ENCODE data around the gene RIT1.

The RIT1 gene

DNA sequence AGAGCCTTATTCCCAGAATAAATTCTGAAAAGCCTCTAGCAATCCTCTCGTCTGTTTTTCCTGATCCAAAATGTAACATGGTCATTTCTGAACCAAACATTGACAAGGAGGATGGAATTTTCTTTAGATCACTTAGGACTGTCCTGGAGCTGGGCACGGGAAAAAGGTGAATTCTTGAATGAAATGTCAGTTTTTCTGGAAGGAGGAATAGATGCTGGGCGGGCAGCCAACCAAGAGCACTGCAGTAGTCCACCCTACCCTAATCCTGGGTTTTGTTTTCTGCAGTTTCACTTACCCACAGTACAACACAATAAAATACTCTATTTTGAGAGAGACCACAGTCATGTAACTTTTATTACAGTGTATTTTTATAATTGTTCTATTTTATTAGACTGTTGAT is 20.9 kb downstream of the RIT1 start:
- no peak for DNase-seq (ENCODE audit: low read depth)

GRCh38 chr1:155889566-155889965 is 21.6 kb downstream of the RIT1 start:
- DNase-seq (ENCODE audit: low read depth), result no peak

- no peak for DNase-seq (ENCODE audit: low read depth)
Observed at GRCh38 chr1:155888481-155888880, 22.7 kb downstream of the RIT1 start.

- no peak for DNase-seq (ENCODE audit: low read depth)
Observed at GRCh38 chr1:155884982-155885381, 26.2 kb downstream of the RIT1 start.

- no peak for DNase-seq (ENCODE audit: low read depth)
Observed at GRCh38 chr1:155884031-155884960, 26.9 kb downstream of the RIT1 start.

GRCh38 chr1:155882766-155883165 is 28.4 kb downstream of the RIT1 start:
- DNase-seq (ENCODE audit: low read depth), result no peak

DNA sequence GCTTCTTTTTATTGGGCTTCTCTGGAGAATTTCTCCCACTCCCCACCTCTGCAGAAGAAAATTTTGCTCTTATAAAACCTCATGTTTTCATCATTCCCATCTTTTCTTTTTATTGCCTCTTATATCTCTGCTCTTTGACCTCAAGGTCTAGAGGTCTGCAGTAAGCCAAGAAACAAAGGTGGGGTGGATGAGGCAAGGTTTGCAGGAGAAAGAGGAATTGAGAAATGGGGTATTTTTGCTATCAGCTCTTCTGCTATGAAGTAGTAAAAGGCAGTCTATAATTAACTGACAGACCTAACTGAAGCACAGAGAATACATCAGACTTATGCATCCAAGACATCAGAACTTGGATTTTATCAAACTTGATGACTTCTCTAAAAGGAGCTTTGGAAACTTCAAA is 28.9 kb downstream of the RIT1 start:
- no peak for DNase-seq (ENCODE audit: low read depth)

GRCh38 chr1:155880950-155881349 is 30.2 kb downstream of the RIT1 start:
- no peak for DNase-seq (ENCODE audit: low read depth)

DNA sequence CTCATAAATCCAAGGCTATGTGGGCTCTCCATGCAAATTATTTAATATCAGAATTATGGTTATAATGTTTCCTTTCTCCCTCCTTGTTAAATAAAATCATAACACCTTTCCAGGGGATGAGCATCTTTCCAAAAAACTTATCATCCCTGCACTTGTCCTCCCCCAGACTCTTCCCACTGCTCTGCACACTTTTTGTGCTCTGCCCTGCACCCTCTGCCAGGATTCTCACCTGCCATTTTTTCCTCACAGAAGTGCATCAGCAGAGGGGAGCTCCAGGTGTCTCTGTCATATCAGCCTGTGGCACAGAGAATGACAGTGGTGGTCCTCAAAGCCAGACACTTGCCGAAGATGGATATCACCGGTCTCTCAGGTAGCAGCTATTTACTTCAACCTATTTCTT is 30.9 kb downstream of the RIT1 start:
- DNase-seq (ENCODE audit: low read depth), result no peak

DNA sequence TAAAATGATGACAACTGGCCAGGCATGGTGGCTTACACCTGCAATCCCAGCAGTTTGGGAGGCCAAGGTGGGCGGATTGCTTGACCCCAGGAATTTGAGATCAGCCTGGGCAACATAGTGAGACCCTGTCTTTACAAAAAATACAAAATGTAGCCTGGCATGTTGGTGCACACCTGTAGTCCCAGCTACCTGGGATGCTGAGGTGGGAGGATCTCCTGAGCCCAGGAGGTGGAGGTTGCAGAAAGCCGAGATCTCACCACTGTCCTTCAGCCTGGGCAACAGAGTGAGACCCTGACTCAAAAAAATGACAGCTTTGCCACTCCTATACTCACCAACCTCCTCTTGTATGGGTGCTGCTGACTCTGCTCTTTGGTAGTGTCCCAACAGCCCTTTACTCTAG is 33.2 kb downstream of the RIT1 start:
- no peak for DNase-seq (ENCODE audit: low read depth)

- DNase-seq (ENCODE audit: low read depth), result no peak
Observed at GRCh38 chr1:155873860-155874259, 37.3 kb downstream of the RIT1 start.

- no peak for DNase-seq (ENCODE audit: low read depth)
Observed at GRCh38 chr1:155872527-155872926, 38.6 kb downstream of the RIT1 start.

- no peak for DNase-seq (ENCODE audit: low read depth)
Observed at GRCh38 chr1:155871390-155871789, 39.8 kb downstream of the RIT1 start.

- no peak for DNase-seq (ENCODE audit: low read depth)
Observed at GRCh38 chr1:155867766-155868165, 43.4 kb downstream of the RIT1 start.

DNA sequence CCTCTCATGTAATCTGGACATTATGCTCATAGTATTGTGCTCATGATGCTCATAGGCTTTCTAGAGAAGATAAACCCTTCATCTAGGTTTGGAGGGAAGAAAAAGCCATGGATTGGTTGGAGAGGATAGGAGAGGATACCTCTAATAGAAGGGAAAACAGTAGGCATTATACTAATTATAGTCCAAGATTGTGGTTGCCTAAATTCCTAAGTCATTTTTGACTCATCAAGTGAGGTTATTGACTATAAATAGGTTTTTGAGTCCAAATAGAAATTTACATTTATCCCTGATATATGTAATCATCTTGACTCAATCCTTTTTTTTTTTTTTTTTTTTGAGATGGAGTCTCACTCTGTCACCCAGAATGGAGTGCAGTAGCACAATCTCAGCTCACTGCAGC is 46.8 kb downstream of the RIT1 start:
- no peak for DNase-seq (ENCODE audit: low read depth)

DNA sequence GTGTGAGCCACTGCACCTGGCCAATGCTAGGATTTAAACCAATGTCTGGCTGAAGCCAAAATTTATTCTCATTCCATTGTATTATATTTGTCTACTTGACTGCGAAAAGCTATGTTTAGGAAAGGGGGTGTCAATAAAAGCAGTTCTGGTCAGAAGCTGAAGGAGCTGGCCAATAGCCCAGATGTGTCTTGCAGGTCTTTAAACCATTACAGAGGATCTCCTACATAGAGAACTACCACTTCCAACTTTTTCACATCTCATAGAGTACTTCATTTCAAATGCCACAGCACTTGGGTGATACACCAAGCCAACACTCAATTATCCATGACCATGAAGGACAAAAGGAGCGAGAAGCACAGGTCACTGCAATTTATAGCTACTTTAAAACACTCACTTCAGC is 49.3 kb downstream of the RIT1 start:
- no peak for DNase-seq (ENCODE audit: low read depth)

DNA sequence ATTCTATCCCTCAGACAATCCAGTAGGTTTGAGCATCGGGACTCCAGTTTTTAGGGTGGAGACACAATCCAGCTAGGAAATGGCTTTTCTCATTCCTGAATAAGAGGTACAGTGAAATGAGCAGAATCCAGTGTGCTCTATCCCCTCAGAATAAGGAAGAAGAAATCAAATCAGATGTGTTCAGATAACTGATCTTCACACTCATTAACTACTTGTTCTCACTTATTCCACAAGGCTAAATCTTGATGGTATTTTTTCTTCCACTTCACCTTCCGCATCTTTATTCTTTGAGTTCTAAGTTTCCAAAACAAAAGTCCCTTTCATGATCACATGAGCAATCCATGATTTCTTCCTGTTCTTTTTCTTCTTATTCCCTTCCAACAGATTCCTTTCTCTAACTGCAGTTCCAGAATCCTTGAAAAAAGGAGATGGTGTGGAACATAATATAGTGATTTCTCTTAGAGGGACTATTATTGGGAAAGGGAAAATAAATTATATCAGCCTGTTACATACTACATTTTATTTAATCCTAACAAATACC is 50.1 kb downstream of the RIT1 start:
- DNase-seq (ENCODE audit: low read depth), result no peak

DNA sequence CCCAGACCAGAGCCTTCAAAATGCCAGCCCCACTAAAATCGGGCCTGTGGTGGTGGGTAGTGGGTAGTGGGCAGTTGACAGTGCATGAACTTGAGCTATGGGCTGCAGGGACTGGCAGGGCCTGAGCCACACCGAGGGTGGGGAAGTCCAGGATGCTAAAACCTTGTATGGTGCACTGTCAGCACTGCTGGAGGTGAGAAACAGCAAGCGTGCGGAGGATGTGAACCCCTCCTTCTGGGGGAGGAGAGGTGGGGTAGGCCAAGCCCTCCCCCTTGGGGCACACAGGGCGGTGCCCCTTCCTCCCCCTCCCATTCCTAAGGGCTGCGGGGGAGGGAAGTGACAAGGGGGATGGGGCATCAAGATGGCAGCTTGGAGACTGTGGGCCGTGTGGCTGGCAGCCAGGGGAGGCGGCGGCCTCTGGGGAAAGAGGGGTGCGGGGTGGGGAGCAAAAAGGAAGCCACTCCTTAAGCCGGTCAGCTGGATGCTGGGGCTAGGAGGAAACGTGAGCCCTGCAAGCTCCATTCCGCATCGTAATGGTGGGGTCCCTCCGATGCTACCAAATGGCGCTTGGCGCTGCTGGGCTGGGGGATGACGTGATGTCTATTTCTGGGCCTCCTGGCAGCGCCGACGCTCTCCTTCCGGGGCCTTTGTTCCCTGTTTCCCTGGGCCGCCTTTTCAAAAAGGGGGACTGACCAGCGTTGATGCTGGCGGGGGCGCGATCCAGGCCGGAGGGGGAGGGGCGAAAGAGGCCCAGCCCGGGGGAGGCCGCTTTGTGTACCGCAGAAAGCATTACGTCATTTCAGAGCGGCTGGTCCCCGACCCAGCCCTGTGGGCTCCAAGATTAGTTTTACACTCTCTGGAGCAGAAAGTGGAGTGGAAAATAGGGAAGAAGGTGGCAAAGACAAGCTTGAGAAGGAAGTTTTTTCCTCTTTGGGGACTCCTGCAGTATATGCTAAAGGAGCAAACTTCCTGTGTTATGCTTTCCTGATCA is 51.0 kb downstream of the RIT1 start:
- peak; percentile 13 for DNase-seq (ENCODE audit: low read depth)

DNA sequence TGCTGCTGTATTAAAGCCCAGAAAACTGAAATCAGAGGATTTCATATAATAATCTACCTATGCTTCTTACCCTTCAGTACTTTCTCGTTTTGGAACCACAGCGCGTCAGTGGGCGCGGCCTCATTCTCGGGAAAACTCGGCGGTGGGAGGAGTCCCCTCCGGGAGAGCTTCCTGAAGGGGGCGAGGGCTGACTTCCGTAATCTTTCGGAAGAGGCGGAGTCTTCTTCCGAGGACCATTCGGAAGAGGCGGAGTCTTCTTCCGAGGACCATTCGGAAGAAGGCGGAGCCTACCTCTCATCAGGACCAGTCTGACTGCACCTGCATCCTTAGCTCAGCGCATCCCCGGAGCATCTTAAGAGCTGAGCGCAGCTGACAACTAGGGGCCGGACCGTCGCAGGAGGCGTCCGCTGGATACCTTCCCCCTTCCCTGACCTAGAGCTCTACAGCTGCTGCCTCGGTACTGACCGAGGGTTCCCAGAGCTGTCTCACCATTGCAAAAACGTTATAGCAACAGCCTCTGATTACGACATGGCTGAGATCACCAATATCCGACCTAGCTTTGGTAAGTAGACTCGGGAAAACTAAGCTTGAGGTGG is 51.8 kb downstream of the RIT1 start, which contains the start of gene SYT11:
TSS of gene SYT11 (plus strand) at position 334 of the 596 bp plus-strand sequence. CDS start at position 529, 195 bp downstream.
- DNase-seq (ENCODE audit: low read depth), result peak; percentile 92

DNA sequence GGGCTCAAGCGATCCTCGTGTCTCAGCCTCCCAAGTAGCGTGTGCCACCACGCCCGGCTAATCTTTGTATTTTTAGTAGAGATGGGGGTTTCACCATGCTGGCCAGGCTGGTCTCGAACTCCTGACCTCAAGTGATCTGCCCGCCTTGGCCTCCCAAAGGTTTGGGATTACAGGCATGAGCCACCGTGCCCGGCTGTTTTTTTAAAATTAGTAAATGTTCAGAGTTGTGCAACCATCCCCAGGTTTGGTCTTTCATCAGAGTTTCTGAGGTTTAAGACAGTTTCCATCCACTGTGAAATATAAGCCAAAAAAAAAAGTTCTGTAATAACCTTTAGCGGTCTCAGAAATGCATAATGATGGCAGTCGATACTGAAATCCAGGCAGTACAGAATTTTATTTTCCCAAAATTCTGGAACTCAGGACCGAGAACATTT is 52.3 kb downstream of the RIT1 start:
- DNase-seq (ENCODE audit: low read depth), result no peak

GRCh38 chr1:155856975-155857930 is 53.9 kb downstream of the RIT1 start, which contains the start of gene GON4L:
Gene GON4L, minus strand, starts transcription at chr1:155857214. Its CDS starts 3,434 bp downstream, at chr1:155853780.
- DNase-seq (ENCODE audit: low read depth), result peak; percentile 87
